ENCODE measurements around the gene MUC22.

GRCh38 chr6:31033075-31033474 is 22.8 kb downstream of the MUC22 start:
- TF ChIP-seq CTCF (conservative IDR thresholded peaks at IDR 0.05; ENCODE audit: low read length) (no peak), EZH2phosphoT487 (IDR thresholded peaks at IDR 0.05; ENCODE audit: borderline replicate concordance) (no peak)
